ENCODE data around the gene TSTD1. TPM values are rescaled to one million over a fixed set of nuclear protein-coding genes. Genes with fewer than 3 reads are reported as not detected.
"Not testable (repeated sequence)": the region's sequence is repeated elsewhere in the genome, so short reads cannot be mapped to it uniquely, and the experiment has no call there.

The TSTD1 gene
- total and polyA plus RNA-seq, 11 donors: 6.1 to 22.7 (median 14.7) TPM

DNA sequence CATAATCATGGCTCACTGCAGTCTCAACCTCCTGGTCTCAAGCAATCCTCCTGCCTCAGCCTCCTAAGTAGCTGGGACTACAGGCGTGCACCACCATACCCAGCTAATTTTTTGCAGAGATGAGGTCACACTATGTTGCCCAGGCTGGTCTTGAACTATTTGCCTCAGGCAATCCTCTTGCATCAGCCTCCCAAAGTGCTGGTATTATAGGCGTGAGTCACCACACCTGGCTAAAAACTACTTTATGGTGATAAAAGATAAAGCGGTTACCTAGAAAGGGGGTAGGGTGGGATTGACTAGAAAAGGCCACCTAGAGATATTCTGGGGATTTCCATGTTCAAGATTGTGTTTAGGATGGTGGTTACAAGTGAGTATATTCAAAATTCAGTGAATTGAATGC is 5.0 kb downstream of the TSTD1 start:
- H3K4me1 ChIP-seq: peaks cover 0 to 19% (median 0%) of the 10 kb centered on the region in 12 donors
- no peak overlapping the region for H3K27ac ChIP-seq
- DNase-seq: no peak
- WGBS, 4 donors: 93 to 99% (median 97%) methylated on average over 3 of the region's 3 CpGs
- no peak for ATAC-seq
- H3K9me3 ChIP-seq: no peaks in the 10 kb centered on the region
- peaks cover 0 to 9% (median 0%) of the 10 kb centered on the region in 9 donors for H3K36me3 ChIP-seq
- no peak overlapping the region for H3K4me3 ChIP-seq
- TF ChIP-seq, protein P1, sequence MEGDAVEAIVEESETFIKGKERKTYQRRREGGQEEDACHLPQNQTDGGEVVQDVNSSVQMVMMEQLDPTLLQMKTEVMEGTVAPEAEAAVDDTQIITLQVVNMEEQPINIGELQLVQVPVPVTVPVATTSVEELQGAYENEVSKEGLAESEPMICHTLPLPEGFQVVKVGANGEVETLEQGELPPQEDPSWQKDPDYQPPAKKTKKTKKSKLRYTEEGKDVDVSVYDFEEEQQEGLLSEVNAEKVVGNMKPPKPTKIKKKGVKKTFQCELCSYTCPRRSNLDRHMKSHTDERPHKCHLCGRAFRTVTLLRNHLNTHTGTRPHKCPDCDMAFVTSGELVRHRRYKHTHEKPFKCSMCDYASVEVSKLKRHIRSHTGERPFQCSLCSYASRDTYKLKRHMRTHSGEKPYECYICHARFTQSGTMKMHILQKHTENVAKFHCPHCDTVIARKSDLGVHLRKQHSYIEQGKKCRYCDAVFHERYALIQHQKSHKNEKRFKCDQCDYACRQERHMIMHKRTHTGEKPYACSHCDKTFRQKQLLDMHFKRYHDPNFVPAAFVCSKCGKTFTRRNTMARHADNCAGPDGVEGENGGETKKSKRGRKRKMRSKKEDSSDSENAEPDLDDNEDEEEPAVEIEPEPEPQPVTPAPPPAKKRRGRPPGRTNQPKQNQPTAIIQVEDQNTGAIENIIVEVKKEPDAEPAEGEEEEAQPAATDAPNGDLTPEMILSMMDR (IDR thresholded peaks at IDR 0.05): no peak
- TF ChIP-seq POLR2A (IDR thresholded peaks at IDR 0.05): no peak
- H3K27me3 ChIP-seq: no peaks in the 10 kb centered on the region
- intact Hi-C loops (cut with DNase I): no loop called here

DNA sequence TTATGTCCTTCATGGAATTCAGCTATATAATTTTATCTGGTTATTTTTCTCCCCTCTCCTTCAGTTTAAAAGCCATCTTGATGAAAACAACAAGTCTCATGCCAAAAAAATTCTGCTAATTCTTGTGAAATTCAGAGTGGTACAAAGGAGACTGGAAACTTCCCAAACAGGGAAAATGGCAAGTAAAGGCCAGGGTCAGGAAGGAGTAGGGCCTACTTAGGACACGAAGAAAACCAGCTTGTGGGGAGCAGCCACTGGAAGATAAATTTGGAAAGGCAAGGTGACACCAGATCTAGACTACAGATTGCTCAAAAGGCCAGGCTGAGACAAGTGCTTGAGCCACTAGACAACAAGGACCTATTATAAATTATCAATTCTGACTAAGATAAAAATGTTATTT is 6.4 kb downstream of the TSTD1 start:
- Histone ChIP-seq H3K4me3 (no peak overlapping the region), H3K27me3 (no peaks in the 10 kb centered on the region), H3K27ac (no peak overlapping the region), H3K4me1 (peaks cover 0 to 9% (median 0%) of the 10 kb centered on the region in 12 donors), H3K36me3 (peaks cover 0 to 5% (median 0%) of the 10 kb centered on the region in 9 donors), H3K9me3 (no peaks in the 10 kb centered on the region)
- TF ChIP-seq, protein P1 (IDR thresholded peaks at IDR 0.05): no peak
- TF ChIP-seq POLR2A (IDR thresholded peaks at IDR 0.05): no peak
- ATAC-seq (no peak), DNase-seq (no peak)
- WGBS, 4 donors: 31 to 42% (median 38%) methylated on average over 1 of the region's 1 CpG
- intact Hi-C loops (cut with DNase I): no loop called here

DNA sequence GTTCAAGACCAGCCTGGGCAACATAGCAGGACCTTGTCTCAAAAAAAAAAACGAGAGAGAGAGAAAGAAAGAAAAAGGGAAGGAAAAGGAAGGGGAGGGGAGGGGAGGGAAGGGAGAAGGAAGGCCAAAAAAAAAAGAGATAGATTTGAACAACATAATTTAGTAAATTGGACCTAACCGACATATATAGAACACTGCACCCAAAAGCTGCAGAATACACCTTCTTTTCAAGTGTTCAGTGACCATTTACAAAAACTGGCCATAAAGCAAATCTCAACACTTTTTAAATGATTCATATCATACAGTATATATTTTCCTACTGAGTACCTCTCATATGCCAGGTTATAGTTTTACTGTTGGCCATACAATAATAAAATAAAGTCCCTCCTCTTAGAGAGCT is 6.9 kb downstream of the TSTD1 start:
- no peak for ATAC-seq
- no peaks in the 10 kb centered on the region for H3K36me3 ChIP-seq
- DNase-seq: no peak
- H3K4me3 ChIP-seq: no peak overlapping the region
- TF ChIP-seq, protein P1 (IDR thresholded peaks at IDR 0.05): no peak
- TF ChIP-seq POLR2A (IDR thresholded peaks at IDR 0.05): no peak
- H3K27ac ChIP-seq: no peak overlapping the region
- 66 to 82% (median 79%) methylated on average over 2 of the region's 2 CpGs for WGBS, 4 donors
- peaks cover 0 to 9% (median 0%) of the 10 kb centered on the region in 12 donors for H3K4me1 ChIP-seq
- no peaks in the 10 kb centered on the region for H3K27me3 ChIP-seq
- intact Hi-C loops (cut with DNase I): no loop called here
- no peaks in the 10 kb centered on the region for H3K9me3 ChIP-seq

DNA sequence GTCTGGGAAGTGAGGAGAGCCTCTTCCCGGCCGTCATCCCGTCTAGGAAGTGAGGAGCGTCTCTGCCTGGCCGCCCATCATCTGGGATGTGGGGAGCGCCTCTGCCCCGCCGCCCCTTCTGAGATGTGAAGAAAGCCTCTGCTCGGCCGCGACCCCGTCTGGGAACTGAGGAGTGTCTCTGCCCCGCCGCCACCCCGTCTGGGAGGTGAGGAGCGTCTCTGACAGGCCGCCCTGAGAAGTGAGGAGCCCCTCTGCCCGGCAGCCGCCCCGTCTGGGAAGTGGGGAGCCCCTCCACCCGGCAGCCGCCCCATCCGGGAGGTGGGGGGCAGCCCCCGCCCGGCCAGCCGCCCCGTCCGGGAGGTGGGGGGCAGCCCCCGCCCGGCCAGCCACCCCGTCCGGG is 9.3 kb downstream of the TSTD1 start:
- intact Hi-C loops (cut with DNase I); H3K36me3 ChIP-seq; H3K4me3 ChIP-seq; H3K9me3 ChIP-seq; DNase-seq; H3K4me1 ChIP-seq; H3K27me3 ChIP-seq; H3K27ac ChIP-seq; ATAC-seq: not testable (repeated sequence)
- 93 to 98% (median 97%) methylated on average over 27 to 32 of the region's 32 CpGs for WGBS, 4 donors

DNA sequence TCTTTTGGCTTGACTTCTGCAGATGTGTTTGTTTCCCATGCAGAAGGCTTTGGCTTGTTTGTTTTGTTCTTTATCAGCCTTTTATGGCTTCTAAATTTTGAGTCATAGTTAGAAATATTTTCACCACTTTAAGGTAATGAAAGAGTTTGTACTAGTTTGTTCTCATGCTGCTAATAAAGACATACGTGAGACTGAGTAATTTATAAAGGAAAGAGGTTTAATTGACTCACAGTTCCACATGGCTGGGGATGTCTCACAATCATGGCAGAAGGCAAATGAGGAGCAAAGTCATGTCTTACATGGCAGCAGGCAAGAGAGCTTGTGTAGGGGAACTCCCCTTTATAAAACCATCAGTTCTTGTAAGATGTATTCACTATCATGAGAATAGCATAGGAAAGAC is 11.8 kb downstream of the TSTD1 start:
- ATAC-seq; H3K9me3 ChIP-seq; H3K36me3 ChIP-seq; H3K4me3 ChIP-seq; H3K27me3 ChIP-seq; H3K27ac ChIP-seq; DNase-seq; H3K4me1 ChIP-seq; intact Hi-C loops (cut with DNase I): not testable (repeated sequence)
- WGBS, 4 donors: 74 to 89% (median 82%) methylated on average over 1 of the region's 1 CpG

DNA sequence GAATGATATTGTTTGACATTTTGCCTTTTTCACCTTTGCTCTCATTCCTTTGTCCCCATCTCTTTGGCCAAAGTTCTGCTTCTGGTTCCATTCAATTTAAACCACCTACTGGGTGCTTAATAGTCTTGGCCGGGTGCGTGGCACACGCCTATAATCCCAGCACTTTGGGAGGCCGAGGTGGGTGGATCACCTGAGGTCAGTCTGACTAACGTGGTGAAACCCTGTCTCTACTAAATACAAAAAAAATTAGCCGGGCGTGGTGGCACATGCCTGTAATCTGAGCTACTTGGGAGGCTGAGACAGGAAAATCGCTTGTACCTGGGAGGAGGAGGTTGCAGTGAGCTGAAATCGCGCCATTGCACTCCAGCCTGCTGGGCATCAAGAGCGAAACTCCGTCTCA is 16.3 kb downstream of the TSTD1 start:
- H3K9me3 ChIP-seq; H3K27ac ChIP-seq; ATAC-seq; H3K27me3 ChIP-seq; DNase-seq; intact Hi-C loops (cut with DNase I); H3K36me3 ChIP-seq; H3K4me3 ChIP-seq: not testable (repeated sequence)
- WGBS, 4 donors: 89 to 95% (median 93%) methylated on average over 12 of the region's 12 CpGs
- H3K4me1 ChIP-seq: peaks cover 0 to 41% (median 19%) of the 10 kb centered on the region in 12 donors
